GM12878 (cell line): ENCODE results near the gene BATF. TPM values are rescaled to one million over a fixed set of nuclear protein-coding genes. Genes with fewer than 3 reads are reported as not detected.
A peak's percentile ranks its signal among the peaks of the same experiment; 100 is the strongest.

Source experiments
- CBX3 ChIP-seq: fragments of 200-600 bp; sonication (generic); IDR thresholded peaks from 2 replicates; pipeline ENCODE4 v1.6.1; 2016; ENCODE audit warnings: low read depth, borderline replicate concordance
- CBX5 ChIP-seq: sonication (generic); IDR thresholded peaks from 2 replicates; pipeline ENCODE4 v1.6.1; 2016; ENCODE audit warnings: low read depth, moderate library complexity, mild to moderate bottlenecking, inconsistent platforms
- EED ChIP-seq: sonication (generic); IDR thresholded peaks from 2 replicates; pipeline ENCODE4 v1.6.1; 2016; ENCODE audit warnings: antibody characterized with exemption, low read depth
- EP300 ChIP-seq, 2 experiments: fragments of 150-350 bp in 1 of 2; IDR thresholded peaks; 2 replicates each; pipeline ENCODE4 v1.6.1; 2011 to 2012; ENCODE audit warnings: low read depth in 2 of 2, low read length in 2 of 2, borderline replicate concordance in 1 of 2, improper control_type of control experiment in 1 of 2, inconsistent platforms in 1 of 2; ENCODE audit not compliant: control insufficient read depth in 1 of 2
- EZH2 ChIP-seq: IDR thresholded peaks from 2 replicates; pipeline ENCODE4 v1.6.1; 2012; ENCODE audit warnings: low read depth, mild to moderate bottlenecking, control low read depth, inconsistent platforms, low read length, borderline replicate concordance; ENCODE audit not compliant: control insufficient read depth
- IRF4 ChIP-seq: IDR thresholded peaks from 2 replicates; pipeline ENCODE4 v1.6.1; 2011; ENCODE audit warnings: low read depth, low read length
- JUND ChIP-seq: IDR thresholded peaks from 2 replicates; pipeline ENCODE4 v1.6.1; 2012; ENCODE audit warnings: low read depth, mild to moderate bottlenecking, low read length, improper control_type of control experiment, moderate library complexity
- KLF5 ChIP-seq: fragments of 450-650 bp; IDR thresholded peaks from 2 replicates; pipeline ENCODE4 v1.6.1; 2014; ENCODE audit warnings: mild to moderate bottlenecking; ENCODE audit not compliant: partially characterized antibody
- MEF2B ChIP-seq: fragments of 450-650 bp; IDR thresholded peaks from 2 replicates; pipeline ENCODE4 v1.6.1; 2018; ENCODE audit warnings: mild to moderate bottlenecking, moderate library complexity; ENCODE audit not compliant: partially characterized antibody, poor library complexity, severe bottlenecking
- MTA2 ChIP-seq: fragments of 450-650 bp; IDR thresholded peaks from 2 replicates; pipeline ENCODE4 v1.6.1; 2016; ENCODE audit warnings: low read depth, mild to moderate bottlenecking, moderate library complexity
- NR2F1 ChIP-seq: fragments of 450-650 bp; conservative IDR thresholded peaks from 2 replicates; pipeline ENCODE4 v1.6.1; 2017; ENCODE audit warnings: mild to moderate bottlenecking
- POLR2A ChIP-seq: IDR thresholded peaks from 2 replicates; pipeline ENCODE4 v1.6.1; 2011; ENCODE audit warnings: low read depth, mild to moderate bottlenecking, low read length
- POLR2AphosphoS2 ChIP-seq: IDR thresholded peaks from 2 replicates; pipeline ENCODE4 v1.6.1; 2011; ENCODE audit warnings: low read depth, mild to moderate bottlenecking, low read length, improper control_type of control experiment, moderate library complexity
- POLR2AphosphoS5 ChIP-seq: IDR thresholded peaks from 2 replicates; pipeline ENCODE4 v1.6.1; 2011; ENCODE audit warnings: mild to moderate bottlenecking, low read length, inconsistent platforms
- POU2F2 ChIP-seq: IDR thresholded peaks from 3 replicates; pipeline ENCODE4 v1.6.1; 2011; ENCODE audit warnings: low read depth, mild to moderate bottlenecking, low read length, borderline replicate concordance
- RAD51 ChIP-seq: fragments of 450-650 bp; IDR thresholded peaks from 2 replicates; pipeline ENCODE4 v1.6.1; 2016; ENCODE audit warnings: moderate library complexity, mild to moderate bottlenecking, inconsistent platforms
- SIX5 ChIP-seq: IDR thresholded peaks from 2 replicates; pipeline ENCODE4 v1.6.1; 2011; ENCODE audit warnings: mild to moderate bottlenecking, low read depth, low read length, moderate library complexity; ENCODE audit not compliant: severe bottlenecking
- TCF12 ChIP-seq: IDR thresholded peaks from 2 replicates; pipeline ENCODE4 v1.6.1; 2011; ENCODE audit warnings: low read depth, mild to moderate bottlenecking, low read length
- ZNF622 ChIP-seq: fragments of 450-650 bp; IDR thresholded peaks from 2 replicates; pipeline ENCODE4 v1.6.1; 2017; ENCODE audit warnings: mild to moderate bottlenecking, inconsistent platforms
- polyA plus RNA-seq, 11 experiments: library from polyadenylated mRNA; depleted of rRNA in 4 of 11; unstranded in 6 of 11; stranded (reverse) in 5 of 11; fragments of >200 nt; fragmentation: Nextera tagmentation in 4 of 11; fragmentation: Illumina TruSeq in 1 of 11; extraction: Ambion mirVana in 4 of 11; extraction: Trizol in 1 of 11; gene quantifications; 1 replicate in 1 of 11; 2 replicates in 10 of 11; pipeline versions ENCODE4 v1.2.1 to v1.2.3, GENCODE V29; 2011 to 2016; ENCODE audit warnings: inconsistent platforms in 2 of 11, missing spikeins in 2 of 11, low read depth in 1 of 11
- total RNA-seq, 4 experiments: library from RNA; depleted of rRNA in 3 of 4; stranded (reverse); fragments of >200 nt in 3 of 4; fragmentation: Illumina TruSeq in 1 of 4; extraction: Trizol in 1 of 4; gene quantifications; 2 replicates each; pipeline versions ENCODE4 v1.2.1 to v1.2.3, GENCODE V29; 2013 to 2021
- TF ChIP-seq, protein P1 (sequence below): IDR thresholded peaks from 2 replicates; pipeline ENCODE4 v1.6.1; 2012; ENCODE audit warnings: low read length, inconsistent platforms
- TF ChIP-seq, protein P2 (sequence below): fragments of 450-650 bp; formaldehyde crosslinking; IDR thresholded peaks from 2 replicates; pipeline ENCODE4 v1.4.0; 2020; ENCODE audit warnings: mild to moderate bottlenecking, moderate library complexity
- TF ChIP-seq, protein P3 (sequence below): fragments of 450-650 bp; IDR thresholded peaks from 2 replicates; pipeline ENCODE4 v1.6.1; 2017; ENCODE audit warnings: mild to moderate bottlenecking, moderate library complexity

BATF gene
- total and polyA plus RNA-seq, 10 of the 15 experiments (the other 5 are each of a cell fraction or from before 2014, with no cell fraction given) = 10.0 to 154 (median 103) TPM

DNA sequence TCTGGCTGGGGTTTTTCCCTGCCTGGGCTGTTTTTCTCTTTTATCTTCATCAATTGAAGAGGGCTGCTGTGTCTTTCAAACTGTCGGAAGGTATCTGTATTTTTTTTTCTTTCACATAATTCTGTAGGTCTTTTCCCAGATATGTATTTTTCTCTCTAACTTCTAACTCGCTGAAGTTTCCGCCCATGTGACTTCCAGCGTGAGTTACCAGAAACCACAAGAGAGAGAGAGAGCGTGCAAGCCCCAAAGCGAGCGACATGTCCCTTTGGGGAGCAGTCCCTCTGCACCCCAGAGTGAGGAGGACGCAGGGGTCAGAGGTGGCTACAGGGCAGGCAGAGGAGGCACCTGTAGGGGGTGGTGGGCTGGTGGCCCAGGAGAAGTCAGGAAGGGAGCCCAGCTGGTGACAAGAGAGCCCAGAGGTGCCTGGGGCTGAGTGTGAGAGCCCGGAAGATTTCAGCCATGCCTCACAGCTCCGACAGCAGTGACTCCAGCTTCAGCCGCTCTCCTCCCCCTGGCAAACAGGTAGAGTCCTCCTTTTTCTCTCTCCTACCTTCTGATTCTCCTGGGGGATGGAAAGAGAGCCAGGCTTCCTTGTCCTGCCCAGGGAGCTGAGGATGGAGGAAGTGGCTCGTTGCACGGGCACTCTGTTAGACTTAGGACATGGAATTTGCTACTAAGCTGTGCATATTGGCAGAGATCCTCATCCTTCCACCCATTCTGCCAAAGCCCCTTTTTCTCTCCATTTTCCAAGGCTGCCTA is at the start of gene BATF (continued):
- no peak for TF ChIP-seq SIX5
- TF ChIP-seq IRF4 = peak; percentile 66
- peak; percentile 83 for TF ChIP-seq EED
- TF ChIP-seq, protein P1, sequence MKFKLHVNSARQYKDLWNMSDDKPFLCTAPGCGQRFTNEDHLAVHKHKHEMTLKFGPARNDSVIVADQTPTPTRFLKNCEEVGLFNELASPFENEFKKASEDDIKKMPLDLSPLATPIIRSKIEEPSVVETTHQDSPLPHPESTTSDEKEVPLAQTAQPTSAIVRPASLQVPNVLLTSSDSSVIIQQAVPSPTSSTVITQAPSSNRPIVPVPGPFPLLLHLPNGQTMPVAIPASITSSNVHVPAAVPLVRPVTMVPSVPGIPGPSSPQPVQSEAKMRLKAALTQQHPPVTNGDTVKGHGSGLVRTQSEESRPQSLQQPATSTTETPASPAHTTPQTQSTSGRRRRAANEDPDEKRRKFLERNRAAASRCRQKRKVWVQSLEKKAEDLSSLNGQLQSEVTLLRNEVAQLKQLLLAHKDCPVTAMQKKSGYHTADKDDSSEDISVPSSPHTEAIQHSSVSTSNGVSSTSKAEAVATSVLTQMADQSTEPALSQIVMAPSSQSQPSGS = peak; percentile 75; the same call in 1 of the 2 replicates
- TF ChIP-seq KLF5 = no peak
- peak; percentile 22 to 42; a peak in 1 of 4 replicates for TF ChIP-seq EP300 (IDR thresholded peaks at IDR 0.05; ENCODE audit: borderline replicate concordance in 1 of 2, control insufficient read depth in 1 of 2, low read depth in 2 of 2, low read length in 2 of 2)
- TF ChIP-seq CBX5 = 0 out of 2 replicates have a peak, but pooled peaks have one; percentile 66
- peak; percentile 91 for TF ChIP-seq MEF2B
- TF ChIP-seq RAD51 = peak; percentile 94
- no peak for TF ChIP-seq CBX3
- TF ChIP-seq EZH2 = no peak
- TF ChIP-seq POLR2AphosphoS2 = peak; percentile 90
- TF ChIP-seq NR2F1 = peak; percentile 94
- TF ChIP-seq JUND = no peak
- TF ChIP-seq POLR2A = peak; percentile 98
- peak; percentile 89 for TF ChIP-seq POLR2AphosphoS5
- peak; percentile 73; the same call in 1 of the 3 replicates for TF ChIP-seq POU2F2
- peak; percentile 43; the same call in 1 of the 2 replicates for TF ChIP-seq TCF12
- TF ChIP-seq, protein P2, sequence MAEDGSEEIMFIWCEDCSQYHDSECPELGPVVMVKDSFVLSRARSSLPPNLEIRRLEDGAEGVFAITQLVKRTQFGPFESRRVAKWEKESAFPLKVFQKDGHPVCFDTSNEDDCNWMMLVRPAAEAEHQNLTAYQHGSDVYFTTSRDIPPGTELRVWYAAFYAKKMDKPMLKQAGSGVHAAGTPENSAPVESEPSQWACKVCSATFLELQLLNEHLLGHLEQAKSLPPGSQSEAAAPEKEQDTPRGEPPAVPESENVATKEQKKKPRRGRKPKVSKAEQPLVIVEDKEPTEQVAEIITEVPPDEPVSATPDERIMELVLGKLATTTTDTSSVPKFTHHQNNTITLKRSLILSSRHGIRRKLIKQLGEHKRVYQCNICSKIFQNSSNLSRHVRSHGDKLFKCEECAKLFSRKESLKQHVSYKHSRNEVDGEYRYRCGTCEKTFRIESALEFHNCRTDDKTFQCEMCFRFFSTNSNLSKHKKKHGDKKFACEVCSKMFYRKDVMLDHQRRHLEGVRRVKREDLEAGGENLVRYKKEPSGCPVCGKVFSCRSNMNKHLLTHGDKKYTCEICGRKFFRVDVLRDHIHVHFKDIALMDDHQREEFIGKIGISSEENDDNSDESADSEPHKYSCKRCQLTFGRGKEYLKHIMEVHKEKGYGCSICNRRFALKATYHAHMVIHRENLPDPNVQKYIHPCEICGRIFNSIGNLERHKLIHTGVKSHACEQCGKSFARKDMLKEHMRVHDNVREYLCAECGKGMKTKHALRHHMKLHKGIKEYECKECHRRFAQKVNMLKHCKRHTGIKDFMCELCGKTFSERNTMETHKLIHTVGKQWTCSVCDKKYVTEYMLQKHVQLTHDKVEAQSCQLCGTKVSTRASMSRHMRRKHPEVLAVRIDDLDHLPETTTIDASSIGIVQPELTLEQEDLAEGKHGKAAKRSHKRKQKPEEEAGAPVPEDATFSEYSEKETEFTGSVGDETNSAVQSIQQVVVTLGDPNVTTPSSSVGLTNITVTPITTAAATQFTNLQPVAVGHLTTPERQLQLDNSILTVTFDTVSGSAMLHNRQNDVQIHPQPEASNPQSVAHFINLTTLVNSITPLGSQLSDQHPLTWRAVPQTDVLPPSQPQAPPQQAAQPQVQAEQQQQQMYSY = peak; percentile 36; the same call in 1 of the 2 replicates
- TF ChIP-seq ZNF622 = no peak
- peak; percentile 73 for TF ChIP-seq MTA2
- TF ChIP-seq, protein P3, sequence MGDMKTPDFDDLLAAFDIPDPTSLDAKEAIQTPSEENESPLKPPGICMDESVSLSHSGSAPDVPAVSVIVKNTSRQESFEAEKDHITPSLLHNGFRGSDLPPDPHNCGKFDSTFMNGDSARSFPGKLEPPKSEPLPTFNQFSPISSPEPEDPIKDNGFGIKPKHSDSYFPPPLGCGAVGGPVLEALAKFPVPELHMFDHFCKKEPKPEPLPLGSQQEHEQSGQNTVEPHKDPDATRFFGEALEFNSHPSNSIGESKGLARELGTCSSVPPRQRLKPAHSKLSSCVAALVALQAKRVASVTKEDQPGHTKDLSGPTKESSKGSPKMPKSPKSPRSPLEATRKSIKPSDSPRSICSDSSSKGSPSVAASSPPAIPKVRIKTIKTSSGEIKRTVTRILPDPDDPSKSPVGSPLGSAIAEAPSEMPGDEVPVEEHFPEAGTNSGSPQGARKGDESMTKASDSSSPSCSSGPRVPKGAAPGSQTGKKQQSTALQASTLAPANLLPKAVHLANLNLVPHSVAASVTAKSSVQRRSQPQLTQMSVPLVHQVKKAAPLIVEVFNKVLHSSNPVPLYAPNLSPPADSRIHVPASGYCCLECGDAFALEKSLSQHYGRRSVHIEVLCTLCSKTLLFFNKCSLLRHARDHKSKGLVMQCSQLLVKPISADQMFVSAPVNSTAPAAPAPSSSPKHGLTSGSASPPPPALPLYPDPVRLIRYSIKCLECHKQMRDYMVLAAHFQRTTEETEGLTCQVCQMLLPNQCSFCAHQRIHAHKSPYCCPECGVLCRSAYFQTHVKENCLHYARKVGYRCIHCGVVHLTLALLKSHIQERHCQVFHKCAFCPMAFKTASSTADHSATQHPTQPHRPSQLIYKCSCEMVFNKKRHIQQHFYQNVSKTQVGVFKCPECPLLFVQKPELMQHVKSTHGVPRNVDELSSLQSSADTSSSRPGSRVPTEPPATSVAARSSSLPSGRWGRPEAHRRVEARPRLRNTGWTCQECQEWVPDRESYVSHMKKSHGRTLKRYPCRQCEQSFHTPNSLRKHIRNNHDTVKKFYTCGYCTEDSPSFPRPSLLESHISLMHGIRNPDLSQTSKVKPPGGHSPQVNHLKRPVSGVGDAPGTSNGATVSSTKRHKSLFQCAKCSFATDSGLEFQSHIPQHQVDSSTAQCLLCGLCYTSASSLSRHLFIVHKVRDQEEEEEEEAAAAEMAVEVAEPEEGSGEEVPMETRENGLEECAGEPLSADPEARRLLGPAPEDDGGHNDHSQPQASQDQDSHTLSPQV = no peak
